CD14-positive monocyte (primary cell): ENCODE data around the gene SIMC1. TPM values are rescaled to one million over a fixed set of nuclear protein-coding genes. Genes with fewer than 3 reads are reported as not detected.

Experiments used
- DNase-seq, 3 donors: peaks; one replicate each; pipeline ENCODE4 v3.0.0-alpha.2; 2011 to 2022
- H2AFZ ChIP-seq: 2 replicates; pipeline ENCODE4 v1.6.0; 2012; ENCODE audit warnings: mild to moderate bottlenecking, low read depth, low read length, inconsistent platforms; ENCODE audit not compliant: insufficient read depth, poor library complexity, severe bottlenecking
- H3K27ac ChIP-seq, 2 donors: 1 replicate in 1 of 2; 2 replicates in 1 of 2; pipeline ENCODE4 v1.5.1; 2012 to 2013; ENCODE audit warnings: low read length in 2 of 2, control low read depth in 1 of 2, inconsistent platforms in 1 of 2, low read depth in 1 of 2, mild to moderate bottlenecking in 1 of 2
- H3K27me3 ChIP-seq, 2 donors: one replicate each; pipeline versions ENCODE4 v1.6.0 to v1.6.1; 2011 to 2013; ENCODE audit warnings: low read length in 2 of 2; ENCODE audit not compliant: control insufficient read depth in 2 of 2, insufficient read depth in 2 of 2
- H3K36me3 ChIP-seq, 2 donors: replicated peaks in 1 of 2; 1 replicate in 1 of 2; 2 replicates in 1 of 2; pipeline versions ENCODE4 v1.5.1 to v1.6.1; 2012 to 2013; ENCODE audit warnings: low read length in 2 of 2, control low read depth in 1 of 2, inconsistent platforms in 1 of 2, mild to moderate bottlenecking in 1 of 2; ENCODE audit not compliant: insufficient read depth in 2 of 2, control insufficient read depth in 1 of 2
- H3K4me1 ChIP-seq, 2 donors: 1 replicate in 1 of 2; 2 replicates in 1 of 2; pipeline versions ENCODE4 v1.5.1 to v1.6.1; 2012 to 2013; ENCODE audit warnings: low read length in 2 of 2, control low read depth in 1 of 2, inconsistent platforms in 1 of 2, mild to moderate bottlenecking in 1 of 2, moderate library complexity in 1 of 2; ENCODE audit not compliant: insufficient read depth in 2 of 2, control insufficient read depth in 1 of 2
- H3K4me2 ChIP-seq: replicated peaks from 2 replicates; pipeline ENCODE3; 2012; ENCODE audit warnings: low read length, moderate library complexity, mild to moderate bottlenecking; ENCODE audit not compliant: poor library complexity, severe bottlenecking; ENCODE audit errors: extremely low read depth
- H3K4me3 ChIP-seq, 3 experiments: fragments of 200-600 bp in 1 of 3; sonication (generic) in 1 of 3; replicated peaks in 1 of 3; 1 replicate in 2 of 3; 2 replicates in 1 of 3; pipeline ENCODE4 v1.5.1; 2011 to 2013; ENCODE audit warnings: low read length in 3 of 3, mild to moderate bottlenecking in 3 of 3, control low read depth in 2 of 3, low read depth in 2 of 3, inconsistent platforms in 1 of 3, moderate library complexity in 1 of 3
- H3K79me2 ChIP-seq: 2 replicates; pipeline ENCODE4 v1.6.0; 2012; ENCODE audit warnings: mild to moderate bottlenecking, control low read depth, inconsistent platforms, low read length, moderate library complexity; ENCODE audit not compliant: insufficient read depth
- H3K9ac ChIP-seq: 2 replicates; pipeline ENCODE4 v1.6.0; 2017; ENCODE audit warnings: low read length, mild to moderate bottlenecking; ENCODE audit not compliant: insufficient read depth, poor library complexity, severe bottlenecking
- H3K9me3 ChIP-seq, 2 donors: replicated peaks in 1 of 2; 1 replicate in 1 of 2; 2 replicates in 1 of 2; pipeline versions ENCODE4 v1.5.1 to v1.6.1; 2012 to 2013; ENCODE audit warnings: low read length in 2 of 2, control low read depth in 1 of 2; ENCODE audit not compliant: control insufficient read depth in 1 of 2, insufficient read depth in 1 of 2
- H4K20me1 ChIP-seq: 2 replicates; pipeline ENCODE4 v1.6.0; 2012; ENCODE audit warnings: mild to moderate bottlenecking, low read length, control low read depth, moderate library complexity; ENCODE audit not compliant: insufficient read depth
- H3K27ac Mint-ChIP-seq, 7 donors: one replicate each; pipeline ENCODE4 v1.8.0; 2020; ENCODE audit warnings: mild to moderate bottlenecking in 7 of 7, mixed read lengths in 7 of 7, moderate library complexity in 6 of 7, inconsistent platforms in 2 of 7
- H3K27me3 Mint-ChIP-seq, 3 donors: one replicate each; pipeline ENCODE4 v1.8.0; 2021 to 2022; ENCODE audit warnings: low read depth in 3 of 3, mild to moderate bottlenecking in 3 of 3, mixed read lengths in 3 of 3, moderate library complexity in 3 of 3, inconsistent platforms in 1 of 3
- H3K36me3 Mint-ChIP-seq, 2 donors: one replicate each; pipeline ENCODE4 v1.8.0; 2020; ENCODE audit warnings: mixed read lengths in 2 of 2, inconsistent platforms in 1 of 2, mild to moderate bottlenecking in 1 of 2
- H3K4me1 Mint-ChIP-seq: one replicate; pipeline ENCODE4 v1.8.0; 2020; ENCODE audit warnings: mild to moderate bottlenecking, mixed read lengths
- H3K4me3 Mint-ChIP-seq, 2 donors: one replicate each; pipeline ENCODE4 v1.8.0; 2020; ENCODE audit warnings: mild to moderate bottlenecking in 2 of 2, mixed read lengths in 2 of 2, moderate library complexity in 1 of 2
- H3K9me3 Mint-ChIP-seq, 7 donors: one replicate each; pipeline ENCODE4 v1.8.0; 2020 to 2022; ENCODE audit warnings: mixed read lengths in 7 of 7, mild to moderate bottlenecking in 6 of 7, moderate library complexity in 6 of 7, inconsistent platforms in 2 of 7
- CTCF ChIP-seq: fragments of 200-600 bp; IDR thresholded peaks from one replicate; pipeline ENCODE4 v1.8.0; 2022; ENCODE audit warnings: antibody characterized with exemption, mild to moderate bottlenecking
- WGBS: methylation state at CpG from one replicate; pipeline ENCODE4 v1.1.5; 2013; ENCODE audit warnings: missing lambda C conversion rate; ENCODE audit not compliant: insufficient coverage; 5-methylcytosine and 5-hydroxymethylcytosine counted together
- intact Hi-C, 2 donors: fragments of 100-400 bp; cut with micrococcal nuclease; formaldehyde crosslinking; loops; one replicate each; pipeline versions ENCODE4 v1.15.0 to v1.15.1; 2023
- polyA plus RNA-seq, 3 donors: library from polyadenylated mRNA; depleted of rRNA in 1 of 3; unstranded in 2 of 3; stranded (reverse) in 1 of 3; fragments of 300-500 nt in 2 of 3; fragments of >200 nt in 1 of 3; fragmentation: Illumina TruSeq in 2 of 3; gene quantifications; 1 replicate in 2 of 3; 2 replicates in 1 of 3; pipeline ENCODE4 v1.2.3, GENCODE V29; 2012 to 2021

The SIMC1 gene
- polyA plus RNA-seq, 3 donors, result 2.3 to 8.4 (median 3.7) TPM

- Histone ChIP-seq H3K27ac (no peak overlapping the region), H4K20me1 (peaks cover 11% of the 10 kb centered on the region), H3K4me3 (no peak overlapping the region), H2AFZ (no peak overlapping the region), H3K79me2 (peaks cover 29% of the 10 kb centered on the region), H3K9ac (no peak overlapping the region), H3K36me3 (peaks cover 39 to 62% of the 10 kb centered on the region in 2 donors), H3K4me1 (peaks cover 11 to 22% of the 10 kb centered on the region in 2 donors), H3K27me3 (no peaks in the 10 kb centered on the region), H3K9me3 (no peaks in the 10 kb centered on the region), H3K4me2 (no peak overlapping the region)
- no peak for DNase-seq
- Mint-ChIP-seq H3K4me1 (peaks cover 26% of the 10 kb centered on the region), H3K36me3 (peaks cover 47 to 55% of the 10 kb centered on the region in 2 donors), H3K27ac (peak overlapping the region in 1 of 7 donors; percentile 45), H3K4me3 (no peak overlapping the region), H3K27me3 (peaks cover 0 to 2% (median 0%) of the 10 kb centered on the region in 3 donors), H3K9me3 (no peaks in the 10 kb centered on the region)
- no peak for TF ChIP-seq CTCF
- 91% methylated on average over 5 of the region's 8 CpGs for WGBS
- intact Hi-C loops, result loop anchor here in 1 of 2 donors (10.0 kb wide), 1 partner anchor 150 kb away; the partner anchor contains the start of gene RNF44
These were observed 146.2 kb downstream of the SIMC1 start for GRCh38 chr5:176384366-176384930.

GRCh38 chr5:176384991-176385390 lies 146.8 kb downstream of the SIMC1 start:
- Mint-ChIP-seq H3K36me3 (peaks cover 47 to 55% of the 10 kb centered on the region in 2 donors), H3K27ac (peak overlapping the region in 1 of 7 donors; percentile 26), H3K9me3 (no peaks in the 10 kb centered on the region), H3K4me1 (peaks cover 30% of the 10 kb centered on the region), H3K4me3 (no peak overlapping the region), H3K27me3 (peaks cover 0 to 2% (median 0%) of the 10 kb centered on the region in 3 donors)
- no peaks in the 10 kb centered on the region for H3K27me3 ChIP-seq
- DNase-seq, result no peak
- 85% methylated on average over 9 of the region's 12 CpGs for WGBS
- peaks cover 11% of the 10 kb centered on the region for H4K20me1 ChIP-seq
- no peaks in the 10 kb centered on the region for H3K9me3 ChIP-seq
- H3K79me2 ChIP-seq, result peaks cover 33% of the 10 kb centered on the region
- no peak overlapping the region for H3K4me2 ChIP-seq
- no peak for TF ChIP-seq CTCF
- no peak overlapping the region for H3K9ac ChIP-seq
- no peak overlapping the region for H3K4me3 ChIP-seq
- peaks cover 39 to 62% of the 10 kb centered on the region in 2 donors for H3K36me3 ChIP-seq
- H2AFZ ChIP-seq, result no peak overlapping the region
- intact Hi-C loops, result loop anchor here in 1 of 2 donors (10.0 kb wide), 1 partner anchor 150 kb away; the partner anchor contains the start of gene RNF44
- no peak overlapping the region for H3K27ac ChIP-seq
- peaks cover 16 to 27% of the 10 kb centered on the region in 2 donors for H3K4me1 ChIP-seq
